ENCODE data around the gene ABLIM2.

GRCh38 chr4:8001564-8002355 is 156.9 kb downstream of the ABLIM2 start:
- TF ChIP-seq CTCF (IDR thresholded peaks at IDR 0.05) (no peak), EZH2 (IDR thresholded peaks at IDR 0.05; ENCODE audit: borderline replicate concordance, insufficient read depth, low read depth, low read length, poor library complexity, severe bottlenecking) (no peak)
